Activated T-helper 1 cell treated with anti-CD3 and anti-CD28 coated beads, Interleukin-2, amount 50 U/mL, for 16 hours (primary cell): ENCODE measurements around the gene CACNG4.

Experiments used
- DNase-seq, 2 donors: peaks; one replicate each; pipeline ENCODE4 v3.0.0-alpha.2; 2020; ENCODE audit warnings: low read depth in 1 of 2, low spot score in 1 of 2

The CACNG4 gene

GRCh38 chr17:67056746-67057490 is 92.4 kb downstream of the CACNG4 start:
- DNase-seq = no peak

GRCh38 chr17:67058036-67058435 is 93.5 kb downstream of the CACNG4 start:
- no peak for DNase-seq

DNA sequence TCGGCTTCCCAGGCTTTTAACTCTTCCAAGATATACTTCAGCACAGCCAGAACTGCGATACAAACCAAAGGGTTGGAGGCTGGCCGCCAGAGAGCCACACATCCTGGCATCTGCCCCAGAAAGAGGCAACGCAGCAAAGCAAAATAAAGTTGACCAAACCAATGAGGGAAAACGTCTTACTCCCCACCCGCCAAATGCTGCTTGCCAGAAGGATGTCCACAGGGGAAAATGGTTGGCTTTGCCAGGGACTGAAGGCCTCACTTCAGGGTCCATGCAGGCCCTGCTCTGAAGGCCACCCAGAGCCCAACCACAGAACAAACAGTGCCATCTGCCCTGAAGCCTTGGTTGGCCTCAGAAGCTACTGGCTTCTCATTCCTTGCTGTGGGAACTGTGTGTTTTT is 94.9 kb downstream of the CACNG4 start:
- DNase-seq = no peak

DNA sequence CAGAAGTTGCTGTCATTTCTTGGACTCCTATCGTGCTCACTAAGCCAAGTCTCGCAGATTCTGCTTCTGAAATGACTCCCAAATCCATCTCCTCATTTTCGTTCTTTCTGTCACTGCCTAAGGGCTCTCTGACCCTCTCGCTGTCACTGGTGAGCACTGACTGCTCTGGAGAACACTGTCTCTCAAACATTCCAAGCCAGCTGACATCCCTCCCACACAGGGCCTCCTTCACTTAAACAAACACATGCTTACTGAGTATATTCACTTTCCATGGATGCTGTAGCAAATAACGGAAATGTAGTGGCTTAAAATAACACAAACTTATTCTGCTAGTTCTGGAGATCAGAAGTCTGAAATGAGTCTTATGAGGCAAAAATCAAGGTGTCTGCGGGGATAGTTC is 98.6 kb downstream of the CACNG4 start:
- no peak for DNase-seq

DNA sequence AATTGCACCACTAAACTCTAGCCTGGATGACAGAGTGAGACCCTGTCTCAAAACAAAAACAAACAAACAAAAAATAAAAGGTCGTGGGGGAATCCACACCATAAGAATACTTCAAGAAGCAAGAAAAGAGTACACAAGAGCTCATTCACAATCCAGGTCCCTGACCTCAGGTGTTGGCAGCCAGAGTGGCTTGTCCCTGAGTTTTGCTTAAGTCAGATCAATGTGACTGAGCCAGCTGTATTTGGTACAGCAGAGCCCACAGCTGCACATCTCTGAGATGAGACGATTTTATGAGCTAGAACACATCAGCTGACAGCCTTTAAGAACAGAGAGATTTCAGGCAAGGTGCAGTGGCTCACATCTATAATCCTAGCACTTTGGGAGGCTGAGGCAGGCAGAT is 102.2 kb downstream of the CACNG4 start:
- DNase-seq = no peak

GRCh38 chr17:67067571-67068482 is 103.3 kb downstream of the CACNG4 start:
- DNase-seq = no peak

DNA sequence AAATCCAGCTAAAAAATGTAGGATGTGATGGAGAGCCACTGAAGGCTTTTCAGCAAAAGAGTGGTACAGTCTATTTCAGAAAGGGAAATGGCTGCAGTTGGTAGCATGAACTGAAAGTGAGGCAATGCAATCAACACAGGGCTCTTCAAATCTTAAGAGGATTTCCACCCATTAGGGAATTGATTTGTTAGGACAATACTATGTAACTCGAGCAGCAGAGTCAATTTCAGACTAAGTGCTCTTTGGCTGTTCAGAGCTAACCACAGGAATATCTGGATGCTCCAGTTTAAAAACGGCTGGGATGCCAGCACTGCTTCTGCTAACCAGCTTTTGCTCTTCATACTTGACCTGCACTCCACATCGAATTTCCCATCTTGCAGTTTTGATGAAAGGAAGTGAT is 104.5 kb downstream of the CACNG4 start:
- DNase-seq = no peak

DNA sequence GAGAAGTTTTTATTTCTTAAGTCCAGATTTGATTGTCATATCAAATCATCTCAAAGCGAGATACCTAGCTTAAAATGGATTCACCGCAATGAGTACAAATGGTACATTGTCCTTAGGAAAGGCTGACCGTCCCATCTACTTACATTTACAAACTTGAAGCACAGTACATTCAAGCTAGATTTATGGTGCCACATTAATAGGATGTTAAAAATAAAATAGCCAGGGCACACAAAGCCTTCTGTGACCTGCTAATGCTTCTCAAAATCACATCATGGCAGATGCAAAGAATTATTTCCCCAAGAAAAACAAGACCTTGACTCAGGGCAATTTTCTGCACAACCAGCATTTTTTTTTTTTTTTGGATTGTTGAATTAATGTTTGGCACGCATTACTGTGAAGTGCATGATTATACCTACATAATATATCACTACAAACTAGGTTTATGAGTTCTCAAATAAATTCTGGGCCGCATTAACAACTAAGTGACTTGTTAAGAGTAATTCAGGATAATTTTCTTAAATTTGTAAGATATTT is 105.2 kb downstream of the CACNG4 start:
- no peak for DNase-seq

GRCh38 chr17:67071595-67071994 is 107.1 kb downstream of the CACNG4 start:
- no peak for DNase-seq

- DNase-seq = no peak
These were observed 108.4 kb downstream of the CACNG4 start for GRCh38 chr17:67072885-67073284.

GRCh38 chr17:67074781-67075180 is 110.3 kb downstream of the CACNG4 start:
- no peak for DNase-seq

DNA sequence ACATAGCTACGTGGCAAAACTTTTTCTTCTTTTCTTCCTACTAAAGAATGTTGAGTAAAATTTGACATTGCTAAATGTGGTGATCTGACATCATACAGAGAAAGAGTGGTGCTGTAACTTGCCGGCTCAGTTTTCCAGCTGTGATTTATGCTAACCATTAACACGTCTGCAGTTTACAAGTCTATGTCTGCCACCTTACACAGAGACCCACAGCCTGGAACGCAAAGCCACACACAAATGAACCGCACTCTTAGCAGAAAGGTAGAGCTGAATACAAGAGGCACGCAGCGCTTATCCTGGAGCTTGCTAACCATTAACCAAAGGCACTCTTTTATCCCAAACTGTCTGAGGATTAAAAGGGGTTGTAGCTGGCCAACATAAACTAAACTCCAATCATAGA is 111.8 kb downstream of the CACNG4 start:
- DNase-seq = no peak

DNA sequence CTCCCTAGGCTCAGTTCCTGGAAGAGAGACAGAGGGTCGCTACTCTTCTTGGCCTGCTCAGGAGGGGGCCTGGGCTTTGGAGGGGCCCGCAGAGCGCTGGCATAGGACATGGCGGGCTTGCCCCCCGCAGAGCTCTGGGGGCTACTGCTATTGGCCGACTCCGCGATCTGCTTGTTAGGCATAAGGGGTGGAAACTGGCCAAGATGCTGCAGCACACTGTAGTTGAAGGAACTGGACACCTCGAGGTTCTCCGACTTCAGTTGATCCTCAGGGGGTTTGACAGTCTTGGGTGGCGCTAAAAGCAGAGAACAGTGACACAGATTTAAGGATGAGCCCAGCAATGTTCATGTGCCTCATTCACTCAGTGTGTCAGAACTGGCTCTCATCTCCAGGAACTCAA is 113.8 kb downstream of the CACNG4 start:
- no peak for DNase-seq

- no peak for DNase-seq
These were observed 115.0 kb downstream of the CACNG4 start for GRCh38 chr17:67079491-67079890.

DNA sequence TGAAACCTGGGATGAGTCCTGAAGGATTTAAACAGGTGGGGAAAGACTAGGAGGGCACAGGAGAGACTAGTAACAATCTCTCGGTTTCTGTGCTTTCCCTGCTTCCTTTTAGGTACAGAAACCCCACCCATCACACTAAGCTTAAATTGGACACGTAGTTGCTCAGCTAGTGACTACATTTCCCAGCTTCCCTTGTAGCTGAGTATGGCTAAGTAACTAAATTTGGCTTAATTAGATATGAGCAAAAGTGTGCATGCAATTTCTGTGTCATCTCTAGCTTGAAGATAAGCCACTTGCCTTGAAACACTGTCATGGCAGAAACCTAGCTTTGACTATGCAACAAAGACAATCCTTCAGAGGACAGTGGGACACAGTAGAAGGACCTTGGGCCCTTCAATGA is 116.3 kb downstream of the CACNG4 start:
- no peak for DNase-seq

DNA sequence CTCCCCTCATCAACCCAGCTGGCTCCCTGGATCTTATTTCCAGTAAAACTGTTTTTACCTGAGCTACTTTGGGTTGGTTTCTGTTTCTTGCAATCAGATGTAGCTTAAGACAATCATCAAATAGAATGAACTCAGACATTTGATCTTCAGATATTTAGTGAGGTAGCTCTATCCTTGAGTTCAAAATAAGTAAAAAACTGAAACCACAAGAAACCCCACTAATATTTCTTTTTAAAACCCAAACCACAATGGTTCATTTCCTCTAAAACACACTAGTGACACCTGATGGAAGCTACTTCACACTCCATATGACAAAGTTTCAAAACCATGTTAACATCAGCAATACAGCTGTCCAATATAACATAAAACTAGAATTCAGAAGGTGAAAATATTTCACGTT is 117.6 kb downstream of the CACNG4 start:
- DNase-seq = no peak
